Measurements from ENCODE around the gene TRIM42. TPM values are rescaled to one million over a fixed set of nuclear protein-coding genes. Genes with fewer than 3 reads are reported as not detected.
A peak's percentile ranks its signal among the peaks of the same experiment; 100 is the strongest.

TRIM42 gene
- total and polyA plus RNA-seq, 5 experiments from 2014 or later = not detected

GRCh38 chr3:140748903-140749302 lies 71.0 kb downstream of the TRIM42 start:
- no peak overlapping the region for H3K27ac Mint-ChIP-seq
- H3K4me3 Mint-ChIP-seq = no peak overlapping the region
- H3K9me3 Mint-ChIP-seq = peaks cover 0 to 10% (median 0%) of the 10 kb centered on the region in 9 donors
- ATAC-seq (peak in 1 of 2 donors; percentile 6), DNase-seq (no peak)
- H3K4me1 Mint-ChIP-seq = peaks cover under 1 to 7% (median 4%) of the 10 kb centered on the region in 4 donors
- H3K36me3 Mint-ChIP-seq = no peaks in the 10 kb centered on the region
- POLR2A ChIA-PET = no interaction called here
- peaks cover 0 to 18% (median 6%) of the 10 kb centered on the region in 5 donors for H3K27me3 Mint-ChIP-seq
